Measurements from ENCODE around the gene KRT80.

- TF ChIP-seq, protein P1, sequence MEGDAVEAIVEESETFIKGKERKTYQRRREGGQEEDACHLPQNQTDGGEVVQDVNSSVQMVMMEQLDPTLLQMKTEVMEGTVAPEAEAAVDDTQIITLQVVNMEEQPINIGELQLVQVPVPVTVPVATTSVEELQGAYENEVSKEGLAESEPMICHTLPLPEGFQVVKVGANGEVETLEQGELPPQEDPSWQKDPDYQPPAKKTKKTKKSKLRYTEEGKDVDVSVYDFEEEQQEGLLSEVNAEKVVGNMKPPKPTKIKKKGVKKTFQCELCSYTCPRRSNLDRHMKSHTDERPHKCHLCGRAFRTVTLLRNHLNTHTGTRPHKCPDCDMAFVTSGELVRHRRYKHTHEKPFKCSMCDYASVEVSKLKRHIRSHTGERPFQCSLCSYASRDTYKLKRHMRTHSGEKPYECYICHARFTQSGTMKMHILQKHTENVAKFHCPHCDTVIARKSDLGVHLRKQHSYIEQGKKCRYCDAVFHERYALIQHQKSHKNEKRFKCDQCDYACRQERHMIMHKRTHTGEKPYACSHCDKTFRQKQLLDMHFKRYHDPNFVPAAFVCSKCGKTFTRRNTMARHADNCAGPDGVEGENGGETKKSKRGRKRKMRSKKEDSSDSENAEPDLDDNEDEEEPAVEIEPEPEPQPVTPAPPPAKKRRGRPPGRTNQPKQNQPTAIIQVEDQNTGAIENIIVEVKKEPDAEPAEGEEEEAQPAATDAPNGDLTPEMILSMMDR (IDR thresholded peaks at IDR 0.05): no peak
- TF ChIP-seq POLR2A (IDR thresholded peaks at IDR 0.05) (no peak), POLR2AphosphoS5 (IDR thresholded peaks at IDR 0.05) (no peak)
Observed at GRCh38 chr12:52125476-52125900, 66.3 kb downstream of the KRT80 start.
